ENCODE measurements around the gene BBS4. TPM values are rescaled to one million over a fixed set of nuclear protein-coding genes. Genes with fewer than 3 reads are reported as not detected.
"Not testable (repeated sequence)": the region's sequence is repeated elsewhere in the genome, so short reads cannot be mapped to it uniquely, and the experiment has no call there.

Gene BBS4
- total RNA-seq, 2 experiments from 2014 or later: 17.1 to 19.3 TPM

- Mint-ChIP-seq H3K4me3 (no peak overlapping the region), H3K27ac (no peak overlapping the region), H3K27me3 (peaks cover 20% of the 10 kb centered on the region), H3K36me3 (no peaks in the 10 kb centered on the region), H3K4me1 (peaks cover 6% of the 10 kb centered on the region), H3K9me3 (no peaks in the 10 kb centered on the region)
- no peak for ATAC-seq (ENCODE audit: low read depth)
- POLR2A ChIA-PET: no interaction called here
- no peak for DNase-seq
Measured at GRCh38 chr15:72671525-72671924, 14.5 kb upstream of the BBS4 start.

GRCh38 chr15:72676838-72677237 is 9.2 kb upstream of the BBS4 start:
- Mint-ChIP-seq H3K27ac (no peak overlapping the region), H3K27me3 (peaks cover 52% of the 10 kb centered on the region), H3K4me3 (no peak overlapping the region), H3K4me1 (no peaks in the 10 kb centered on the region), H3K36me3 (no peaks in the 10 kb centered on the region), H3K9me3 (no peaks in the 10 kb centered on the region)
- POLR2A ChIA-PET: no interaction called here
- ATAC-seq (ENCODE audit: low read depth): no peak
- no peak for DNase-seq

DNA sequence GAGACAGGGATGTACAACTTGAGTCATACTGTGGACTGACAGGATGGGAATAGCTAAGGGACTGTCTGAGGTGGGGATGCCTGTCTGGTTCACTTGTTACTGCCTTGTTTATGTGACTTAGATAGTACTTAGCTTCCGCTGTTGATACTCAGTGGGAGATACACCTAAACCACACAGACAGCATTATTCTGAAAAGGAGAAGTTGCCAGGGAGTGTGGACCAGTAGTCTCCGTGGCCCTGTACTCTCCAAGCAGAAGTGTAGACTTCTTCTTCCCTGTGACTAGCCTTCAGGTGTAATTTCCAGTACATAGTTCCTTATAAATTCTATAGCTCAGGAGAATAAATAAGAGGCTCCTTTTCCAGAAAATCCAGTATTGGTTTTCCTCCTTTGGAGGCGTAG is 5.1 kb upstream of the BBS4 start:
- DNase-seq: no peak
- no peaks in the 10 kb centered on the region for H3K9me3 Mint-ChIP-seq
- ATAC-seq (ENCODE audit: low read depth): no peak
- no peak overlapping the region for H3K4me3 Mint-ChIP-seq
- no peaks in the 10 kb centered on the region for H3K36me3 Mint-ChIP-seq
- H3K4me1 Mint-ChIP-seq: peaks cover 5% of the 10 kb centered on the region
- no peak overlapping the region for H3K27ac Mint-ChIP-seq
- POLR2A ChIA-PET: no interaction called here
- H3K27me3 Mint-ChIP-seq: peaks cover 41% of the 10 kb centered on the region

- POLR2A ChIA-PET: no interaction called here
- no peak for DNase-seq
- H3K27ac Mint-ChIP-seq: no peak overlapping the region
- no peak overlapping the region for H3K4me3 Mint-ChIP-seq
- ATAC-seq (ENCODE audit: low read depth): no peak
- H3K9me3 Mint-ChIP-seq: no peaks in the 10 kb centered on the region
- peaks cover 30% of the 10 kb centered on the region for H3K27me3 Mint-ChIP-seq
- no peaks in the 10 kb centered on the region for H3K36me3 Mint-ChIP-seq
- H3K4me1 Mint-ChIP-seq: peaks cover 9% of the 10 kb centered on the region
Measured at GRCh38 chr15:72682772-72683171, 3.2 kb upstream of the BBS4 start.

DNA sequence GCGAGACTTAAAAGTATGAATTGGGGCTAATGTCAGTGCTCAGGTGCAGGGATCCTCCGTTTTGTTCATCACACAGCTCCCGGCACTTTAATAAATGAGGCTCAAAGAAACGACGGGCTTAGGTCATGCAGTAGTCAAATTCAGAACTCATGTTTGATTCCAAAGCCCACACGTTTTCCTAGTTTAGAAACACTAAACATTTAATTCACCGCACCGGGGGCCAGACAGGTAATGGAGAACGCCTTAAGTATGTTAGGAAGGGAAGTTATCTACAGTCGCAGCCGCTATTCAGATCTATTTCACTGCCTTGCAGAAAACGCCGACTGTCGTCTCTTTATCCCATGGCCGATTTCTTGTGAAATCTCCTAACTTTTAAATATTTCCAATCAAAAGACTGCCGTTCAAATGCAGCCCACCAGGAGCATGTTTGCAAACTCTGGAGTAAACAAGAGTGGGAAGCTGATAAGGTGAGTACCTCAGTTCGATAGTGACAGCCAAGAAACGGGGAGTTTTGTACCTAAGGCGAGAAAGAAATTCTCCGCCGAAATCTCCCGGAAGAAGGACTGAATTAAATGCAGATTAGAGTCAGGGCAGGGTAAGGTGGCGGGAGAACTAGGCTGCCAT is 594 bp upstream of the BBS4 start:
- Mint-ChIP-seq H3K27ac (peak overlapping the region; percentile 87), H3K9me3 (no peaks in the 10 kb centered on the region), H3K4me1 (peaks cover 11% of the 10 kb centered on the region)

GRCh38 chr15:72688697-72689096 is 2.7 kb downstream of the BBS4 start:
- POLR2A ChIA-PET: no interaction called here
- ATAC-seq (ENCODE audit: low read depth) (no peak), DNase-seq (no peak)
- no peaks in the 10 kb centered on the region for H3K27me3 Mint-ChIP-seq
- no peak overlapping the region for H3K27ac Mint-ChIP-seq
- no peak overlapping the region for H3K4me3 Mint-ChIP-seq
- no peaks in the 10 kb centered on the region for H3K9me3 Mint-ChIP-seq
- H3K4me1 Mint-ChIP-seq: peaks cover 11% of the 10 kb centered on the region
- H3K36me3 Mint-ChIP-seq: peaks cover 2% of the 10 kb centered on the region

More for the DNA sequence above, 594 bp upstream of the BBS4 start:
- peaks cover 2% of the 10 kb centered on the region for H3K36me3 Mint-ChIP-seq
- H3K27me3 Mint-ChIP-seq: peaks cover 8% of the 10 kb centered on the region
- ATAC-seq (ENCODE audit: low read depth) (no peak), DNase-seq (no peak)
- POLR2A ChIA-PET: interaction anchor here (1.0 to 1.5 kb wide), 3 partner anchors 9 to 310 kb away, joined by 3 to 5 read pairs (median 4); partner anchors contain the start of gene HEXA
- H3K4me3 Mint-ChIP-seq: peak overlapping the region; percentile 92

GRCh38 chr15:72690938-72691337 is 4.9 kb downstream of the BBS4 start:
- ATAC-seq (ENCODE audit: low read depth): no peak
- Mint-ChIP-seq H3K4me1 (peaks cover 14% of the 10 kb centered on the region), H3K27me3 (no peaks in the 10 kb centered on the region), H3K27ac (no peak overlapping the region), H3K9me3 (no peaks in the 10 kb centered on the region), H3K4me3 (no peak overlapping the region), H3K36me3 (peaks cover 12% of the 10 kb centered on the region)
- DNase-seq: no peak
- POLR2A ChIA-PET: no interaction called here

DNA sequence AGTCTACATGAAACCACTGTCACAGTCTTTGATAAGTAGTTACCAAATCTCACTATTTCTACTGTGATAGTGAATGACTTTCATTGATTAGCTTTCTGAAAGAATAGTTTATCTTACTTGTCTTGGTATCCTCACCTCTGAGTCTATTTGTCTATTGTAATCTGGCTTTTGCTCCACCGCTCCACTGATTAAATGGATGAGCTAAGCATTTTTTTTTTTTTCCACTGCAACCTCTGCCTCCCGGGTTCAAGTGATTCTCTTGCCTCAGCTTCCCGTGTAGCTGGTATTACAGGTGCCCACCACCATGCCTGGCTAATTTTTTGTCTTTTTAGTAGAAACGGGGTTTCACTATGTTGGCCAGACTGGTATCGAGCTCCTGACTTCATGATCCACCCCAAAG is 12.9 kb downstream of the BBS4 start:
- H3K4me3 Mint-ChIP-seq: no peak overlapping the region
- ATAC-seq (ENCODE audit: low read depth) (no peak), DNase-seq (no peak)
- H3K27ac Mint-ChIP-seq: no peak overlapping the region
- no peaks in the 10 kb centered on the region for H3K9me3 Mint-ChIP-seq
- H3K36me3 Mint-ChIP-seq: peaks cover 10% of the 10 kb centered on the region
- H3K4me1 Mint-ChIP-seq: peaks cover 7% of the 10 kb centered on the region
- no peaks in the 10 kb centered on the region for H3K27me3 Mint-ChIP-seq
- POLR2A ChIA-PET: no interaction called here

GRCh38 chr15:72700076-72700475 is 14.1 kb downstream of the BBS4 start:
- H3K27ac Mint-ChIP-seq: no peak overlapping the region
- POLR2A ChIA-PET: no interaction called here
- H3K4me3 Mint-ChIP-seq: no peak overlapping the region
- peaks cover 3% of the 10 kb centered on the region for H3K36me3 Mint-ChIP-seq
- no peak for DNase-seq
- no peaks in the 10 kb centered on the region for H3K9me3 Mint-ChIP-seq
- no peaks in the 10 kb centered on the region for H3K27me3 Mint-ChIP-seq
- no peak for ATAC-seq (ENCODE audit: low read depth)
- peaks cover 3% of the 10 kb centered on the region for H3K4me1 Mint-ChIP-seq

DNA sequence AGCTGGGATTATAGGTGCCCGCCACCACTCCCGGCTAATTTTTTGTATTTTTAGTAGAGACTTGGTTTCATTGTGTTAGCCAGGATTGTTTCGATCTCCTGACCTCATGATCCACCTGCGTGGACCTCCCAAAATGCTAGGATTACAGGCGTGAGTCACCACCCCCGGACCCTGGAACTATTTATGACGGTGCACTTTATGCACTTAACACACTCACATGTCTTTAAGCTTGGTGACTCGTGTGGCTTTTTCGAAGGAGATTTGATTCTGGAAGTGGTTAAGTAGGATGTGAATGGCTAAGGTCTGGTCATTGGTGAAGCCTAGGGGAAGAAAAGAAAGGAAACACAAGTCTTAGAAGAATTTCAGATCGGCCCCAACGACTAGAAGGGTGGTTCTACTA is 20.3 kb downstream of the BBS4 start:
- ATAC-seq (ENCODE audit: low read depth): no peak
- Mint-ChIP-seq H3K9me3 (no peaks in the 10 kb centered on the region), H3K4me3 (no peak overlapping the region), H3K27ac (no peak overlapping the region), H3K36me3 (peaks cover 2% of the 10 kb centered on the region), H3K27me3 (no peaks in the 10 kb centered on the region), H3K4me1 (peaks cover 2% of the 10 kb centered on the region)
- DNase-seq: no peak
- POLR2A ChIA-PET: interaction anchor here (0.6 kb wide), 1 partner anchor 363 kb away, joined by 3 read pairs; no protein-coding TSS in a partner anchor

GRCh38 chr15:72708551-72709303 is 22.7 kb downstream of the BBS4 start:
- ATAC-seq (ENCODE audit: low read depth); DNase-seq; H3K9me3 Mint-ChIP-seq; H3K4me1 Mint-ChIP-seq; H3K36me3 Mint-ChIP-seq; H3K27ac Mint-ChIP-seq; POLR2A ChIA-PET; H3K4me3 Mint-ChIP-seq; H3K27me3 Mint-ChIP-seq: not testable (repeated sequence)

- no peaks in the 10 kb centered on the region for H3K9me3 Mint-ChIP-seq
- H3K27me3 Mint-ChIP-seq: no peaks in the 10 kb centered on the region
- peaks cover 10% of the 10 kb centered on the region for H3K36me3 Mint-ChIP-seq
- H3K4me3 Mint-ChIP-seq: no peak overlapping the region
- DNase-seq (peak; percentile 66), ATAC-seq (ENCODE audit: low read depth) (no peak)
- H3K4me1 Mint-ChIP-seq: peaks cover 2% of the 10 kb centered on the region
- POLR2A ChIA-PET: interaction anchor here (1.3 kb wide), 1 partner anchor 61 kb away, joined by 5 read pairs; the partner anchor contains the start of gene ADPGK
- no peak overlapping the region for H3K27ac Mint-ChIP-seq
Measured at GRCh38 chr15:72722071-72722696, 36.2 kb downstream of the BBS4 start.

- Mint-ChIP-seq H3K4me1 (peaks cover 2% of the 10 kb centered on the region), H3K27me3 (no peaks in the 10 kb centered on the region), H3K9me3 (no peaks in the 10 kb centered on the region), H3K4me3 (no peak overlapping the region), H3K36me3 (peaks cover 7% of the 10 kb centered on the region), H3K27ac (no peak overlapping the region)
- DNase-seq (no peak), ATAC-seq (ENCODE audit: low read depth) (no peak)
- POLR2A ChIA-PET: interaction anchor here (1.4 kb wide), 1 partner anchor 16 kb away, joined by 3 read pairs; no protein-coding TSS in a partner anchor
Measured at GRCh38 chr15:72724028-72724427, 38.0 kb downstream of the BBS4 start.

DNA sequence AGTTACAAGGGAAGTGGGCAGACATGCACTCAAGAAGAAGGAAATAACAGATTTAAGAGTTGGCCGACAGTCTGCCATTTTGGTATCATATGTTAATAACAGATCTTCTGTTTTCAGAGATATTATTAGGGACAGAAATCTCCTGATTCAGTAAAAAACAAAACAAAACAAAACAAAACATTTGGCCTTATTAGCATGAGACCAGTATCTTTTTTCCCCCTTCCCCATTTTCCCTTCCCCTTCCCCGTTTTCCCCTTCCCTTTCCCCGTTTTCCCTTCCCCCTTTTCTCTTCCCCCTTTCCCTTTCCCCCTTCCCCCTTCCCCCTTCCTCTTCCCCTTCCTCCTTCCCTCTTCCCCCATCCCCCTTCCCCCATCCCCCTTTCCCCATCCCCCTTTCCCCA is 39.4 kb downstream of the BBS4 start:
- H3K4me3 Mint-ChIP-seq: no peak overlapping the region
- H3K27me3 Mint-ChIP-seq: no peaks in the 10 kb centered on the region
- H3K36me3 Mint-ChIP-seq: peaks cover 7% of the 10 kb centered on the region
- DNase-seq (no peak), ATAC-seq (ENCODE audit: low read depth) (no peak)
- no peak overlapping the region for H3K27ac Mint-ChIP-seq
- H3K4me1 Mint-ChIP-seq: peaks cover 2% of the 10 kb centered on the region
- H3K9me3 Mint-ChIP-seq: no peaks in the 10 kb centered on the region
- POLR2A ChIA-PET: no interaction called here
